Activated naive CD4-positive, alpha-beta T cell treated with anti-CD3 and anti-CD28 coated beads, Interleukin-2, amount 50 U/mL, for 72 hours (primary cell): Measurements from ENCODE around the gene RNF144B. TPM values are rescaled to one million over a fixed set of nuclear protein-coding genes. Genes with fewer than 3 reads are reported as not detected.

Experiments used
- ATAC-seq, 2 donors: fragments of 150-1000 bp; cut with Tn5 transposase; 2 replicates each; pipeline ENCODE4 v1.10.0; 2021; ENCODE audit warnings: mild to moderate bottlenecking in 2 of 2, moderate library complexity in 2 of 2
- DNase-seq, 2 donors: peaks; one replicate each; pipeline ENCODE4 v3.0.0; 2021 to 2022; ENCODE audit warnings: low spot score in 2 of 2
- H3K27ac Mint-ChIP-seq, 2 donors: one replicate each; pipeline ENCODE4 v1.8.0; 2022; ENCODE audit warnings: mild to moderate bottlenecking in 2 of 2, mixed read lengths in 2 of 2
- H3K36me3 Mint-ChIP-seq, 2 donors: one replicate each; pipeline ENCODE4 v1.8.0; 2022; ENCODE audit warnings: mixed read lengths in 2 of 2
- H3K9me3 Mint-ChIP-seq, 2 donors: one replicate each; pipeline ENCODE4 v1.8.0; 2022; ENCODE audit warnings: mixed read lengths in 2 of 2
- total RNA-seq, 2 donors: library from RNA; stranded (reverse); gene quantifications; one replicate each; pipeline ENCODE4 v1.2.3, GENCODE V29; 2022

RNF144B gene
- total RNA-seq, 2 donors from 2014 or later = 0.91 to 0.95 TPM

GRCh38 chr6:18477301-18477941 is 90.3 kb downstream of the RNF144B start:
- H3K9me3 Mint-ChIP-seq = no peaks in the 10 kb centered on the region
- H3K27ac Mint-ChIP-seq = no peak overlapping the region
- ATAC-seq = no peak
- no peaks in the 10 kb centered on the region for H3K36me3 Mint-ChIP-seq
- no peak for DNase-seq

GRCh38 chr6:18478610-18479009 is 91.5 kb downstream of the RNF144B start:
- no peaks in the 10 kb centered on the region for H3K9me3 Mint-ChIP-seq
- no peaks in the 10 kb centered on the region for H3K36me3 Mint-ChIP-seq
- no peak overlapping the region for H3K27ac Mint-ChIP-seq
- ATAC-seq (no peak), DNase-seq (no peak)

- Mint-ChIP-seq H3K27ac (no peak overlapping the region), H3K36me3 (no peaks in the 10 kb centered on the region), H3K9me3 (no peaks in the 10 kb centered on the region)
- no peak for DNase-seq
- ATAC-seq = no peak
Observed at GRCh38 chr6:18481870-18482269, 94.7 kb downstream of the RNF144B start.

- peak overlapping the region in 1 of 2 donors; percentile 19 for H3K27ac Mint-ChIP-seq
- no peaks in the 10 kb centered on the region for H3K9me3 Mint-ChIP-seq
- ATAC-seq (peak in 1 of 2 donors; percentile 88), DNase-seq (no peak)
- H3K36me3 Mint-ChIP-seq = no peaks in the 10 kb centered on the region
Observed at GRCh38 chr6:18485660-18486435, 98.7 kb downstream of the RNF144B start.

- H3K27ac Mint-ChIP-seq = no peak overlapping the region
- H3K36me3 Mint-ChIP-seq = no peaks in the 10 kb centered on the region
- ATAC-seq (no peak), DNase-seq (no peak)
- H3K9me3 Mint-ChIP-seq = no peaks in the 10 kb centered on the region
Observed at GRCh38 chr6:18488004-18488403, 100.9 kb downstream of the RNF144B start.

DNA sequence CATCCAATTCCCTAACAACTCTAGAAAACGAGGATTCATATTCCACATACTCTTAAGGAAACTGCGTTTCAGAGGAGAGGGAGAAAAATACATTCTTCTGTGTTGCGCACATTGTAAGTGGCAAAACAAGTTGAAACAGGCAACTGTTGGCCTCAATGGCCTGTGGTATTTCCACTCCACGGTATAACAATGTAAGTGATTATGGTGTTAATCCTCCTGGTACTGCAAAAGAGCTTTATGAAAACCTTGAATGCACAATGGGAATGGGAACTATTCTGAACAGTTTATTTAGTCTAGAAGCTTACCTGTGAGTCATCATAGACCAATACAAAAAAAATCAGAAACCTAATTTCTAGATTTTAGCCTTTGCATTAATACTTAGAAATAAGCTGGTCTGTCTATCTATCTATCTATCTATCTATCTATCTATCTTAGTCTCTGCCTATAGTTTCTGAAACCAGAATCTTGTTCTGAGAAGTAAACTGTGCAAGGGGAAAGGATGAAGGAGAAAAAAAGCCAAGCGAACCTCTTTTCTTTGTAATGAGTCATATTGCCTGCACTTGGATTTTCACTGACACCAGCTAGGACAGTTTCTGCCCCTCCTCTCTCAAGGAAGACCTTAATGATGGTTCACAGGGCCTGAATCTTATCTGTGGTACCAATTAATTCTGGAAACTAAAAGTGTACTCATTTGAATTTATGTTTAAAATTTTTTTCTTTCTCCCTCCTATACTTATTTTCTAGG is 101.5 kb downstream of the RNF144B start:
- Mint-ChIP-seq H3K9me3 (no peaks in the 10 kb centered on the region), H3K27ac (no peak overlapping the region), H3K36me3 (no peaks in the 10 kb centered on the region)
- DNase-seq (no peak), ATAC-seq (no peak)

- Mint-ChIP-seq H3K36me3 (no peaks in the 10 kb centered on the region), H3K9me3 (no peaks in the 10 kb centered on the region)
Observed at GRCh38 chr6:18489335-18489734, 102.2 kb downstream of the RNF144B start.

DNA sequence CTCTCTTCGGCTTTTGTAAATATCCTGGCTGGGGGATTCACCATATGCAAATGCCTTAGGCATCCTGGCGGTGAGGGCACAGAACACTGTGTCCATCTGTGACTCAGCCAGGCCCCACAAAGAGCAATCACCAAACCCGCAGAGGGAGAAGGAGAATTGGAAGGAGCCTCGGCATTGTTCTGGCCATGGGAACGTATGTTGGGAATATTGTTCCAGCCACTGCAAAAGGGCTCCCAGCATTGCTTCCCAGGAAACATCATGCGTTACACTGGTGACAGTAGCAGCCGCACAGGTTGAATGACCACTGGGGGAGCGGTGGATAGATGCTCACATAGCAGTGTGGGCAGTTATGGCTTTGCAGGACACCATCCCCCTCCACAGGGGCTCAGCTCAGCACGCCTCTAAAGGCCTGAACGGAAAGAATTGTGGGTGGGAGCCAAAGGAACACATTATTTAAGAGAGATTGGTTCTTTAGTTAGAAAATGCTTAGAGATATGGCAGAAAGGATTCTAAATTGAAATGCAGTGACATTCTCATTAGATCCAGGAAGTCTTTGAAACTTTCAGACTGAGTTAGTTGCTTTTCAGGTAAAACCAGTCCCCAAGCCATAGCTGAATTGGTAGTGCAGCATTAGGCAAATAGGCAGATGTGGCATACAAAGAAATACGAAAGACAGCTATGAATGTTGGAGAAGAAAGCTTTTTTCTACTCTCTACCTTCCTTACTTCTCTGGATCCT is 104.3 kb downstream of the RNF144B start:
- Mint-ChIP-seq H3K36me3 (no peaks in the 10 kb centered on the region), H3K9me3 (no peaks in the 10 kb centered on the region), H3K27ac (no peak overlapping the region)
- ATAC-seq = no peak
- DNase-seq = no peak

More at GRCh38 chr6:18489335-18489734, 102.2 kb downstream of the RNF144B start:
- no peak overlapping the region for H3K27ac Mint-ChIP-seq
- no peak for ATAC-seq
- no peak for DNase-seq

GRCh38 chr6:18492972-18493371 is 105.8 kb downstream of the RNF144B start:
- Mint-ChIP-seq H3K9me3 (no peaks in the 10 kb centered on the region), H3K27ac (no peak overlapping the region), H3K36me3 (no peaks in the 10 kb centered on the region)
- no peak for DNase-seq
- ATAC-seq = no peak

- Mint-ChIP-seq H3K9me3 (no peaks in the 10 kb centered on the region), H3K27ac (no peak overlapping the region), H3K36me3 (no peaks in the 10 kb centered on the region)
- no peak for DNase-seq
- no peak for ATAC-seq
Observed at GRCh38 chr6:18493382-18493891, 106.3 kb downstream of the RNF144B start.

DNA sequence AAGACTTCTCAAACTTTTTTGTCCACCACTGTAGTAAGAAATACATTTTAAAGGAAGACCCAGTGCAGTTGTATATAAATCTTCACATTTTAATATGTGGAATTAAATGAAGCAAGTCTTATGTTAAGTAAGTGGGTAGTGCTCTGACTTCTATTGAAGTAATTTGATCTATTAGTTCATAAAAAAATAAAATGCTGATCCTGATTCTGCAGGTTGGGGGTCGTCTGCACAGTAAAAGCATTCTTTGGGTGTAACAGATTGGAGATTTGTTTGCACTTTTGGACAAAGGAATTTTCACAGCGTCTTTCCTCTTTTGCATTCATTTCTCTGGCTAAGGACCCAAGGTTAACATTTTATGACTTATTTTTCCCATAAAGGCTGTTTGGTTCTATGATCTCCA is 106.8 kb downstream of the RNF144B start:
- no peaks in the 10 kb centered on the region for H3K36me3 Mint-ChIP-seq
- H3K9me3 Mint-ChIP-seq = no peaks in the 10 kb centered on the region
- H3K27ac Mint-ChIP-seq = no peak overlapping the region
- DNase-seq = no peak
- no peak for ATAC-seq

- H3K27ac Mint-ChIP-seq = no peak overlapping the region
- DNase-seq = no peak
- no peaks in the 10 kb centered on the region for H3K9me3 Mint-ChIP-seq
- no peaks in the 10 kb centered on the region for H3K36me3 Mint-ChIP-seq
- ATAC-seq = no peak
Observed at GRCh38 chr6:18495236-18495635, 108.1 kb downstream of the RNF144B start.

GRCh38 chr6:18496462-18496861 is 109.3 kb downstream of the RNF144B start:
- Mint-ChIP-seq H3K36me3 (no peaks in the 10 kb centered on the region), H3K9me3 (no peaks in the 10 kb centered on the region), H3K27ac (no peak overlapping the region)
- no peak for DNase-seq
- no peak for ATAC-seq

DNA sequence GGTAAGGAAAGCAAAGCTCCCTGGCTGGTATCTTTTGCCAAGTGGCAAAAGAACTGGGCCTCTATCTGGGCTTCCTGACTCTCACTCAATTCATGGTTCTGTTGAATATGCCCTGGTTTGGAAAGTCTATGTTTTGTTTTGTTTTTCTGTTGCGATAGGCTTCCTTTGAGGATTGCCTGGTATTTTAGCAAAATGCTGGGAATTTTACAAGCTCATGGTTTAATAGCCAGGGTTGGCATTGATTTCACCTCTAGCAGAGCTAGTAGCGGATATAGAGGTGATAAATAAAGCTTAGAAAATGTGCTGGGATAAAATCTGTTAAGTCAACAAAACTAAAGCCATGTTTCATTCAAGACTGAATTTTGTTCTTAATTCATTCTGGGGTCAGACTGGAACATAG is 109.9 kb downstream of the RNF144B start:
- Mint-ChIP-seq H3K9me3 (no peaks in the 10 kb centered on the region), H3K27ac (no peak overlapping the region), H3K36me3 (no peaks in the 10 kb centered on the region)
- DNase-seq (no peak), ATAC-seq (no peak)

DNA sequence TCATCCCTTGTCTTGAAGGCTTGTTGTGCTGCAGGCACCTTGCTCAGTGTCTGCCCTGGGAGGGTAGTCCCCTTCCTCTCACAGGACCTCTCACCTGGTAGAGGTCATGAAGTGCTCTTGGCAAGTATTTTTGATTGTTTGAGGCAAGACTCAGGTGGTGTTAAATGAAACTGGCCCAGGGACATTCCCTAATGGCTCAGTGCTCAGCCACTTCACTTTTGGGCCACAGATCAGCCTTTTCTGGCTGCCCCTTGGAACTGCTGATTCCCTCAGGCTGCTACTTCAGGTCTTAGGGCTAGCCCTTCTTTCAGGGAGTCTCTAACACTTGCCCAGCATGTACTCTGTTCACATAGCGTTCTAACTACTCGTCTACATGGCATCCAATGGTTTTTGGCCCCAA is 111.3 kb downstream of the RNF144B start:
- no peaks in the 10 kb centered on the region for H3K9me3 Mint-ChIP-seq
- DNase-seq (no peak), ATAC-seq (no peak)
- no peak overlapping the region for H3K27ac Mint-ChIP-seq
- H3K36me3 Mint-ChIP-seq = no peaks in the 10 kb centered on the region

- H3K9me3 Mint-ChIP-seq = no peaks in the 10 kb centered on the region
- ATAC-seq = no peak
- no peak for DNase-seq
- H3K27ac Mint-ChIP-seq = no peak overlapping the region
- H3K36me3 Mint-ChIP-seq = no peaks in the 10 kb centered on the region
Observed at GRCh38 chr6:18500921-18501662, 113.9 kb downstream of the RNF144B start.
